ENCODE measurements around the gene NLRP13. TPM values are rescaled to one million over a fixed set of nuclear protein-coding genes. Genes with fewer than 3 reads are reported as not detected.

Gene NLRP13
- total RNA-seq, 1 experiment from 2014 or later: not detected

DNA sequence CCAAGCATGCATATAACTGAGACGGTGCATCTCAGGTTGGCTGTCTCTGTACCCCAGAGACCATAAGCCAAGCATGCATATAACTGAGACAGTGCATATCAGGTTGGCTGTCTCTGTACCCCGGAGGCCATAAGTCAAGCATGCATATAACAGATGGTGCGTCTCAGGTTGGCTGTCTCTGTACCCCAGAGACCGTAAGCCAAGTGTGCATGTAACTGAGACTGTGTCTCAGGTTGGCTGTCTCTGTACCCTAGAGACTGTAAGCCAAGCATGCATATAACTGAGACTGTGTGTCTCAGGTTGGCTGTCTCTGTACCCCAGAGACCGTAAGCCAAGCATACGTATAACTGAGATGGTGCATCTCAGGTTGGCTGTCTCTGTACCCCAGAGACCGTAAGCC is 65.0 kb downstream of the NLRP13 start:
- Histone ChIP-seq H3K27ac (no peak overlapping the region), H3K4me3 (no peak overlapping the region), H3K4me1 (replicated peaks) (no peaks in the 10 kb centered on the region), H3K36me3 (no peaks in the 10 kb centered on the region), H3K27me3 (replicated peaks) (no peaks in the 10 kb centered on the region), H3K9me3 (replicated peaks) (peaks cover 6% of the 10 kb centered on the region; the same call in 1 of the 2 replicates)
- DNase-seq (ENCODE audit: low read depth in 1 of 2, low spot score in 2 of 2): no peak

- DNase-seq (ENCODE audit: low read depth in 1 of 2, low spot score in 2 of 2): no peak
- Histone ChIP-seq H3K9me3 (replicated peaks) (peaks cover 6% of the 10 kb centered on the region; the same call in 1 of the 2 replicates), H3K27me3 (replicated peaks) (no peaks in the 10 kb centered on the region), H3K4me1 (replicated peaks) (no peaks in the 10 kb centered on the region), H3K27ac (no peak overlapping the region), H3K4me3 (no peak overlapping the region), H3K36me3 (no peaks in the 10 kb centered on the region)
These were observed 65.6 kb downstream of the NLRP13 start for GRCh38 chr19:55866521-55866920.

- Histone ChIP-seq H3K4me1 (replicated peaks) (no peaks in the 10 kb centered on the region), H3K36me3 (no peaks in the 10 kb centered on the region), H3K27ac (no peak overlapping the region), H3K27me3 (replicated peaks) (no peaks in the 10 kb centered on the region), H3K4me3 (no peak overlapping the region), H3K9me3 (replicated peaks) (peaks cover 15% of the 10 kb centered on the region)
- no peak for DNase-seq (ENCODE audit: low read depth in 1 of 2, low spot score in 2 of 2)
These were observed 73.2 kb downstream of the NLRP13 start for GRCh38 chr19:55858969-55859368.

DNA sequence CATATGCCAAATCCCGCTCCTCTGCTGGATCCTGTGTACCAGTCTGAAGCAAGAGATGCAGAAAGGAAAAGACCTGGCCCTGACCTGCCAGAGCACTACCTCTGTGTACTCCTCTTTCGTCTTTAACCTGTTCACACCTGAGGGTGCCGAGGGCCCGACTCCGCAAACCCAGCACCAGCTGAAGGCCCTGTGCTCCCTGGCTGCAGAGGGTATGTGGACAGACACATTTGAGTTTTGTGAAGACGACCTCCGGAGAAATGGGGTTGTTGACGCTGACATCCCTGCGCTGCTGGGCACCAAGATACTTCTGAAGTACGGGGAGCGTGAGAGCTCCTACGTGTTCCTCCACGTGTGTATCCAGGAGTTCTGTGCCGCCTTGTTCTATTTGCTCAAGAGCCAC is 73.7 kb downstream of the NLRP13 start:
- H3K27me3 ChIP-seq (replicated peaks): no peaks in the 10 kb centered on the region
- H3K4me1 ChIP-seq (replicated peaks): no peaks in the 10 kb centered on the region

DNA sequence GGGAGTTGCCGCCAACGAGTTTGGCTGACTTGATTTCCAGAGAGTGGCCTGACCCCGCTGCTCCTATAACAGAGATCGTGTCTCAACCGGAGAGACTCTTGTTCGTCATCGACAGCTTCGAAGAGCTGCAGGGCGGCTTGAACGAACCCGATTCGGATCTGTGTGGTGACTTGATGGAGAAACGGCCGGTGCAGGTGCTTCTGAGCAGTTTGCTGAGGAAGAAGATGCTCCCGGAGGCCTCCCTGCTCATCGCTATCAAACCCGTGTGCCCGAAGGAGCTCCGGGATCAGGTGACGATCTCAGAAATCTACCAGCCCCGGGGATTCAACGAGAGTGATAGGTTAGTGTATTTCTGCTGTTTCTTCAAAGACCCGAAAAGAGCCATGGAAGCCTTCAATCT is 74.2 kb downstream of the NLRP13 start:
- peaks cover 14% of the 10 kb centered on the region for H3K9me3 ChIP-seq (replicated peaks)
- no peaks in the 10 kb centered on the region for H3K4me1 ChIP-seq (replicated peaks)
- H3K27ac ChIP-seq: no peak overlapping the region
- H3K36me3 ChIP-seq: no peaks in the 10 kb centered on the region
- no peak for DNase-seq (ENCODE audit: low read depth in 1 of 2, low spot score in 2 of 2)
- H3K4me3 ChIP-seq: no peak overlapping the region
- H3K27me3 ChIP-seq (replicated peaks): no peaks in the 10 kb centered on the region

More for the DNA sequence above, 73.7 kb downstream of the NLRP13 start:
- Histone ChIP-seq H3K36me3 (no peaks in the 10 kb centered on the region), H3K9me3 (replicated peaks) (peaks cover 12% of the 10 kb centered on the region), H3K27ac (no peak overlapping the region), H3K4me3 (no peak overlapping the region)
- no peak for DNase-seq (ENCODE audit: low read depth in 1 of 2, low spot score in 2 of 2)

- Histone ChIP-seq H3K9me3 (replicated peaks) (peaks cover 18% of the 10 kb centered on the region), H3K27ac (no peak overlapping the region), H3K4me1 (replicated peaks) (no peaks in the 10 kb centered on the region), H3K36me3 (no peaks in the 10 kb centered on the region), H3K4me3 (no peak overlapping the region), H3K27me3 (replicated peaks) (no peaks in the 10 kb centered on the region)
- DNase-seq (ENCODE audit: low read depth in 1 of 2, low spot score in 2 of 2): no peak
These were observed 75.0 kb downstream of the NLRP13 start for GRCh38 chr19:55857149-55857548.

DNA sequence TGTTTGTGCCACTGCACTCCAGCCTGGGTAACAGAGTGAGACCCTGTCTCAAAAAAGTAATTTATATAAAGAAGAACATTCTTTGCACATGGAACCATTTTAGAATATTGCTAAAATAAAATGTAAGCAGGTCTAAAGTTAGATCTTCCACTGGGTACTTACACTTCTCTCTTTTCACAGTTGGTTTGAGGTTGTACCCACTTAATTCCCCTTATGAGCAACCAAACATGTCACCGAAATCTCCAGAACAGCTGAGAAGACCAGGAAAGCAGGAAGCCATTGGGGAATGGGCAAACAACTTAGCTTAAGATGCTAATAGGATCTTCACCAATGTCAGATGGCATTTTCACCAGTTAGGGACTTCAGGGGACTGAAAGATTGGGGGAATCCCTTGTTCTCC is 77.0 kb downstream of the NLRP13 start:
- Histone ChIP-seq H3K9me3 (replicated peaks) (peaks cover 15% of the 10 kb centered on the region), H3K4me3 (no peak overlapping the region), H3K4me1 (replicated peaks) (no peaks in the 10 kb centered on the region), H3K27me3 (replicated peaks) (no peaks in the 10 kb centered on the region), H3K27ac (no peak overlapping the region), H3K36me3 (no peaks in the 10 kb centered on the region)
- no peak for DNase-seq (ENCODE audit: low read depth in 1 of 2, low spot score in 2 of 2)

Other genes with a start within 250 kb of the NLRP13 start
- not detected in 2 replicates for gene NLRP9, start 193.9 kb downstream of the NLRP13 start, total RNA-seq (2014; rRNA removed; shearing (Covaris generic))
- not detected in 2 replicates for gene RFPL4A, start 173.2 kb downstream of the NLRP13 start, total RNA-seq (2014; rRNA removed; shearing (Covaris generic))
- gene RFPL4AL1, start 163.2 kb downstream of the NLRP13 start, total RNA-seq (2014; rRNA removed; shearing (Covaris generic)): not detected in 2 replicates
- gene NLRP11, start 100.3 kb downstream of the NLRP13 start, total RNA-seq (2014; rRNA removed; shearing (Covaris generic)): not detected in 2 replicates
- gene NLRP4, start 95.8 kb downstream of the NLRP13 start, total RNA-seq (2014; rRNA removed; shearing (Covaris generic)): not detected in 2 replicates
- not detected in 2 replicates for gene NLRP8, start 15.5 kb upstream of the NLRP13 start, total RNA-seq (2014; rRNA removed; shearing (Covaris generic))
- gene NLRP5, start 54.4 kb upstream of the NLRP13 start, total RNA-seq (2014; rRNA removed; shearing (Covaris generic)): not detected in 2 replicates
- 20.0 and 26.2 TPM in 2 replicates for gene ZNF787, start 189.0 kb upstream of the NLRP13 start, total RNA-seq (2014; rRNA removed; shearing (Covaris generic))
- 23.4 and 36.1 TPM in 2 replicates for gene ZNF444, start 209.0 kb upstream of the NLRP13 start, total RNA-seq (2014; rRNA removed; shearing (Covaris generic))
- gene GALP, start 243.7 kb upstream of the NLRP13 start, total RNA-seq (2014; rRNA removed; shearing (Covaris generic)): not detected in 2 replicates

Data from SJSA1 (cell line).